ENCODE measurements around the gene ZNF514.

- no peak for TF ChIP-seq CTCF (IDR thresholded peaks at IDR 0.05)
- no peak for TF ChIP-seq POLR2A (IDR thresholded peaks at IDR 0.05)
Observed at GRCh38 chr2:95099910-95100309, 59.7 kb downstream of the ZNF514 start.

Data from right lobe of liver (tissue), 4 donors.